Upper lobe of left lung (tissue), 6 donors: ENCODE data around the gene VDR. TPM values are rescaled to one million over a fixed set of nuclear protein-coding genes. Genes with fewer than 3 reads are reported as not detected.

Experiments used
- ATAC-seq, 2 donors: fragments of 200-7000 bp; cut with Tn5 transposase; one replicate each; pipeline ENCODE4 v1.9.1; 2022; ENCODE audit warnings: mild to moderate bottlenecking in 2 of 2, moderate library complexity in 2 of 2; ENCODE audit not compliant: low FRiP score in 2 of 2
- DNase-seq, 2 donors: peaks; one replicate each; pipeline ENCODE4 v3.0.0-alpha.2; 2019 to 2020
- H3K27ac ChIP-seq, 4 donors: fragments of 200-600 bp; sonication (generic); one replicate each; pipeline ENCODE4 v1.5.1; 2016 to 2019
- H3K27me3 ChIP-seq, 4 donors: fragments of 200-600 bp; sonication (generic); one replicate each; pipeline ENCODE4 v1.5.1; 2017 to 2019
- H3K36me3 ChIP-seq, 4 donors: fragments of 200-600 bp; sonication (generic); one replicate each; pipeline ENCODE4 v1.5.1; 2016 to 2019
- H3K4me1 ChIP-seq, 4 donors: fragments of 200-600 bp; sonication (generic); one replicate each; pipeline ENCODE4 v1.5.1; 2018 to 2019
- H3K4me3 ChIP-seq, 4 donors: fragments of 200-600 bp; sonication (generic); one replicate each; pipeline ENCODE4 v1.5.1; 2017 to 2019; ENCODE audit warnings: mild to moderate bottlenecking in 2 of 4, moderate library complexity in 1 of 4
- H3K9me3 ChIP-seq, 4 donors: fragments of 200-600 bp; sonication (generic); one replicate each; pipeline ENCODE4 v1.5.1; 2018 to 2019
- EP300 ChIP-seq, 4 donors: sonication (generic); formaldehyde crosslinking; IDR thresholded peaks; one replicate each; pipeline ENCODE4 v1.5.1; 2017; ENCODE audit warnings: antibody characterized with exemption in 4 of 4, control low read depth in 2 of 4
- POLR2A ChIP-seq, 4 donors: fragments of 450-650 bp; IDR thresholded peaks; one replicate each; pipeline ENCODE4 v1.5.1; 2016 to 2017; ENCODE audit warnings: antibody characterized with exemption in 4 of 4, mild to moderate bottlenecking in 2 of 4
- POLR2AphosphoS5 ChIP-seq, 2 donors: sonication (generic); formaldehyde crosslinking; IDR thresholded peaks; one replicate each; pipeline ENCODE4 v1.5.1; 2017; ENCODE audit warnings: antibody characterized with exemption in 2 of 2
- WGBS, 2 donors: methylation state at CpG; one replicate each; pipeline ENCODE4 v1.1.5; 2017 to 2018; 5-methylcytosine and 5-hydroxymethylcytosine counted together
- total RNA-seq, 6 donors: library from RNA; depleted of rRNA in 4 of 6; stranded (reverse); fragments of >200 nt in 4 of 6; gene quantifications; one replicate each; pipeline versions ENCODE4 v1.1.0 to v1.2.1, GENCODE V29; 2016 to 2021
- TF ChIP-seq, protein P1 (sequence below), 6 experiments: fragments of 450-650 bp in 4 of 6; fragments of 200-600 bp in 2 of 6; sonication (generic) in 2 of 6; IDR thresholded peaks; one replicate each; pipeline ENCODE4 v1.5.1; 2016 to 2019; ENCODE audit warnings: antibody characterized with exemption in 6 of 6
- donor health status: DM: no; HTN: no; CAD: no; lungs with moderate emphysema.
- donor health status: DM: no; HTN: yes; CAD: no; lungs with severe emphysema.

Gene VDR
- total RNA-seq, 6 donors from 2014 or later, result 23.0 to 41.1 (median 27.5) TPM

DNA sequence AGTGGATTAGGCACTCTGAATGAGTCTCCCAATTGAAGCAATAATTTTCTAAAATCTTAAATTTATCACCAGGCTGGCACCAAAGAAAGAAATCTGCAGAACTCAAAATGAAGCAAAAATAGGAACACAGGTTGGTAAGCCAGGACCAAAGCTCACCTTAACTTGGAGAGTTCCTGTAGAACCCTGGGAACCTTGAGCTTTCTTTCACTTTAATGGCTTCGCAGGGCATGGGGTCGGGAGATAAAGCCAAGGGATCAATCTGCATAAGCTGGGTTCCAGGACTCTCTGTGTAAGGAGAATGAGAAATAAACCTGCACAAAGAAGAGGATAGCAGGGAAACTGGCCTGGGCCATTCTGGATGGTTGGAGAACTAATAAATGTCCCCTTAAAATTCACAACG is 8.3 kb upstream of the VDR start:
- DNase-seq, result no peak
- Histone ChIP-seq H3K27ac (no peak overlapping the region), H3K4me1 (no peaks in the 10 kb centered on the region), H3K27me3 (no peaks in the 10 kb centered on the region), H3K4me3 (no peak overlapping the region), H3K36me3 (no peaks in the 10 kb centered on the region), H3K9me3 (no peaks in the 10 kb centered on the region)
- TF ChIP-seq POLR2A (IDR thresholded peaks at IDR 0.05), result no peak
- TF ChIP-seq POLR2AphosphoS5 (IDR thresholded peaks at IDR 0.05), result no peak
- TF ChIP-seq, protein P1, sequence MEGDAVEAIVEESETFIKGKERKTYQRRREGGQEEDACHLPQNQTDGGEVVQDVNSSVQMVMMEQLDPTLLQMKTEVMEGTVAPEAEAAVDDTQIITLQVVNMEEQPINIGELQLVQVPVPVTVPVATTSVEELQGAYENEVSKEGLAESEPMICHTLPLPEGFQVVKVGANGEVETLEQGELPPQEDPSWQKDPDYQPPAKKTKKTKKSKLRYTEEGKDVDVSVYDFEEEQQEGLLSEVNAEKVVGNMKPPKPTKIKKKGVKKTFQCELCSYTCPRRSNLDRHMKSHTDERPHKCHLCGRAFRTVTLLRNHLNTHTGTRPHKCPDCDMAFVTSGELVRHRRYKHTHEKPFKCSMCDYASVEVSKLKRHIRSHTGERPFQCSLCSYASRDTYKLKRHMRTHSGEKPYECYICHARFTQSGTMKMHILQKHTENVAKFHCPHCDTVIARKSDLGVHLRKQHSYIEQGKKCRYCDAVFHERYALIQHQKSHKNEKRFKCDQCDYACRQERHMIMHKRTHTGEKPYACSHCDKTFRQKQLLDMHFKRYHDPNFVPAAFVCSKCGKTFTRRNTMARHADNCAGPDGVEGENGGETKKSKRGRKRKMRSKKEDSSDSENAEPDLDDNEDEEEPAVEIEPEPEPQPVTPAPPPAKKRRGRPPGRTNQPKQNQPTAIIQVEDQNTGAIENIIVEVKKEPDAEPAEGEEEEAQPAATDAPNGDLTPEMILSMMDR (IDR thresholded peaks at IDR 0.05), result no peak
- TF ChIP-seq EP300 (IDR thresholded peaks at IDR 0.05), result no peak
- 66 to 77% methylated on average over 3 of the region's 3 CpGs for WGBS, 2 donors
- no peak for ATAC-seq

DNA sequence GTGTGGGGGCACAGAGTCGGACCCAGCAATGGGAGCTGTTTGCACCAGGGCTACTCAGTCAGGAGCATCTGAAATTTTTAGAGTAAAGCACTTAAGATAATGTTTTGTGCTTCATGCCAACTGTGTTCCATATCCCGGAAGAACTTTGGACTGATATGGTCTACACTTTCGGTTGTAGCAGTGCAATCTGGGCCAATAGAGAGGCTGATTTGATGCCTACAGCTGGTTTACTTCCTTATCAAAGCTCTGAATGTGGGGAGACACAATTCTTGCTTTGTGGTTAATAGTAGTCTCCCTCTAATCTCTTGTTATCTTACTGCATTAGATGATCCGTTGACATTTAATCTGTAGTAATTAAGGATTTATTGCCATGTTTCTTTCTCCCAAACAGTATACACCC is 7.8 kb upstream of the VDR start:
- DNase-seq, result no peak
- WGBS, 2 donors, result 71 to 73% methylated on average over 4 of the region's 4 CpGs
- ATAC-seq, result no peak
- H3K27me3 ChIP-seq, result no peaks in the 10 kb centered on the region
- no peaks in the 10 kb centered on the region for H3K36me3 ChIP-seq
- H3K27ac ChIP-seq, result no peak overlapping the region
- H3K4me3 ChIP-seq, result no peak overlapping the region
- H3K4me1 ChIP-seq, result no peaks in the 10 kb centered on the region
- TF ChIP-seq EP300 (IDR thresholded peaks at IDR 0.05), result no peak
- no peak for TF ChIP-seq POLR2A (IDR thresholded peaks at IDR 0.05)
- TF ChIP-seq, protein P1 (IDR thresholded peaks at IDR 0.05), result no peak
- TF ChIP-seq POLR2AphosphoS5 (IDR thresholded peaks at IDR 0.05), result no peak
- H3K9me3 ChIP-seq, result no peaks in the 10 kb centered on the region

DNA sequence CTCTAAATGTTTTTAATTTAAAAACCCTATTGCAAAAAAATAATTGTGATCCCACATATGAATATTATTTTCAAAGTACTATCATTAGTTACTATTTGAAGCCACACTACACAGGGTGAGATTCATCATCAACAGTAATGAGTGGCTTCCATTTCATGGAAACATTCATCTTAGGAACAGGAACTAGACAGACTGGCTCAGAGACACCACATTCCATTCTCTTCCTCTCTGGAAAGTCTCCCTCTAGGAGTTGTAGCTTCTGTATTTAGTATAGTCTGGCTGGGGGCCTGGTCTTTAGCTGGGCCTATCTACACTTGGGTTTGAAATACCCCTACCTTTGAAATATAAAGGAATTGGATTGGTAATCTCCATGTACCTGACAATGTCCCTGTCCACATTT is 6.2 kb upstream of the VDR start:
- H3K4me3 ChIP-seq, result no peak overlapping the region
- H3K4me1 ChIP-seq, result no peaks in the 10 kb centered on the region
- H3K36me3 ChIP-seq, result no peaks in the 10 kb centered on the region
- ATAC-seq, result no peak
- H3K27ac ChIP-seq, result no peak overlapping the region
- H3K9me3 ChIP-seq, result no peaks in the 10 kb centered on the region
- TF ChIP-seq EP300 (IDR thresholded peaks at IDR 0.05), result no peak
- no peak for DNase-seq
- no peaks in the 10 kb centered on the region for H3K27me3 ChIP-seq

DNA sequence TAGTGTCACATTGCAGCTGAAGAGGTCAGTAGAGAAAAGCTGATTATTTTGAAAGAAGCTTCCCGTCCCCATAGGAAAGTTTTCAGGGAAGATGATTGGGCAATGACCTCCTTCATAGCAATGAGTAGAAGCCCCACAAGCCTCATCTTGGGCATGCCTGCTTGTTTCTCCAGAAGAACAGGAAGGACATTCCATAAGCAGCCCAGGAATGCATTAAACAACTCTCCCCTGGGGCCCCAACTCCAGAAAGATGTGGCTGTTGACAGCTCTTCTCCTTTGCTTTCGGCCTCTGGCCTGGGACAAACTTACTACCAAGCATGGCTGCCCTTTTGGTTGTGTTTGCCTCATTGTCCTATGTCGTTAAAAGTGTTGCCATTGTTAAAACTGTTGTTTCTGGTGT is 5.7 kb upstream of the VDR start:
- H3K27ac ChIP-seq, result no peak overlapping the region

DNA sequence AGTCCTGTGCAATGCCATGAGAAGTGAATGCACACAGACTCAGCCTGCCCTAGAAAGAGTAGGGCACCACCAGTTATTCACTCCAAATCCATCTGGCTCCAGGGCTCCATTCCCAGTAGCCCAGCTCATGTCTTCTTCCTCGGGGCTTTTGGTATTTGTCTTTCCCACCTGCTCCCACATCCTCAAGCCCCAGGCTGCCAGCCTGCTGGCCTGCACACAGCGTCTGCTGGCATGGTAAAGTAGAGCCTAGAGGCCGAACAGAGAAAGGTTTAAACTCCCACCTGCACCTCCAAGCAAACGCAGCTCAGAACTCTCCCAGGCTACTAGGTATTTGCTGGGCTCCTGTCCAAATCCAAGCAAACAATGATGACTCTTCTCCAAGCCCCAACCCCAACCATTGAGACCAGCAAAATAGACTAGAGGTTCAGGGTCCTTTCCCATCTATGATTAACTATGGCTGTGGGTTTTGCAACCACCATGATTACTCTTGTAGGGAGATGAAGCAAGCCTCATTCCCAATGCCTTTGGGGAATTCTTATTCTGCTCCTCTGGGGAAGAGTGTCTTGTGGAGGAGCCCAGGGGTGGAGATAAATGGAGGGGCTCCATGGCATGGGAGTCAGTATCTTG is 5.2 kb upstream of the VDR start:
- Histone ChIP-seq H3K36me3 (no peaks in the 10 kb centered on the region), H3K27ac (no peak overlapping the region), H3K4me3 (no peak overlapping the region), H3K4me1 (peaks cover 7 to 10% (median 8%) of the 10 kb centered on the region in 4 donors), H3K9me3 (no peaks in the 10 kb centered on the region), H3K27me3 (no peaks in the 10 kb centered on the region)
- WGBS, 2 donors, result 80 to 85% methylated on average over 3 to 4 of the region's 4 CpGs
- TF ChIP-seq POLR2A (IDR thresholded peaks at IDR 0.05), result no peak
- no peak for TF ChIP-seq POLR2AphosphoS5 (IDR thresholded peaks at IDR 0.05)
- TF ChIP-seq, protein P1 (IDR thresholded peaks at IDR 0.05), result no peak
- no peak for TF ChIP-seq EP300 (IDR thresholded peaks at IDR 0.05)
- no peak for ATAC-seq
- DNase-seq, result no peak

More for the DNA sequence above, 5.7 kb upstream of the VDR start:
- WGBS, 2 donors, result 53 to 95% methylated on average over 3 of the region's 3 CpGs
- H3K36me3 ChIP-seq, result no peaks in the 10 kb centered on the region
- H3K4me3 ChIP-seq, result no peak overlapping the region
- TF ChIP-seq, protein P1 (IDR thresholded peaks at IDR 0.05), result no peak
- TF ChIP-seq EP300 (IDR thresholded peaks at IDR 0.05) (no peak), POLR2AphosphoS5 (IDR thresholded peaks at IDR 0.05) (no peak), POLR2A (IDR thresholded peaks at IDR 0.05) (no peak)
- ATAC-seq (no peak), DNase-seq (no peak)
- no peaks in the 10 kb centered on the region for H3K9me3 ChIP-seq
- no peaks in the 10 kb centered on the region for H3K27me3 ChIP-seq
- H3K4me1 ChIP-seq, result peaks cover 2 to 5% (median 4%) of the 10 kb centered on the region in 4 donors
